HepG2 (cell line): ENCODE measurements around the gene PDIA5. TPM values are rescaled to one million over a fixed set of nuclear protein-coding genes. Genes with fewer than 3 reads are reported as not detected.

Experiments
- ATAC-seq: fragments of 200-7000 bp; cut with Tn5 transposase; 3 replicates; pipeline ENCODE4 v1.9.1; 2020; ENCODE audit warnings: mild to moderate bottlenecking, moderate library complexity
- BruUV-seq: library from RNA; stranded (reverse); fragments of 400-500 nt; replicated peaks from 2 replicates; lab custom pipeline; 2021; lab: Mats Ljungman, UMichigan
- CTCF ChIA-PET: fragments of 300-600 bp; formaldehyde crosslinking; extraction: SDS; loops from one replicate; lab custom pipeline; 2021; ENCODE audit warnings: low total read pairs, inconsistent platforms, low intra/inter-chr PET ratio; lab: Yijun Ruan, JAX
- POLR2A ChIA-PET: fragments of 350-600 bp; sonication (Branson Sonifier 250); formaldehyde crosslinking; loops from one replicate; lab custom pipeline; 2020; ENCODE audit warnings: antibody characterized with exemption, inconsistent platforms; lab: Yijun Ruan, JAX
- DNase-seq: peaks from one replicate; pipeline ENCODE4 v3.0.0-alpha.2; 2015; ENCODE audit warnings: low spot score
- FAIRE-seq: peaks from 3 replicates; lab custom pipeline; 2011; peaks lifted over from hg19 to GRCh38; lab: Jason Lieb, UNC
- H2AFZ ChIP-seq: one replicate; pipeline ENCODE4 v1.6.1; 2011; ENCODE audit warnings: low read length, inconsistent platforms
- H3K27ac ChIP-seq: fragments of 300-600 bp; 3 replicates; pipeline ENCODE4 v1.8.0; 2011; ENCODE audit warnings: mixed run types, mild to moderate bottlenecking, mixed read lengths, low read length, inconsistent platforms; ENCODE audit not compliant: insufficient read depth; ENCODE audit errors: extremely low read length
- H3K27me3 ChIP-seq, 2 experiments: fragments of 200-600 bp in 1 of 2; 2 replicates in 1 of 2; 3 replicates in 1 of 2; pipeline versions ENCODE4 v1.6.0 to v1.8.0; 2011; ENCODE audit warnings: low read length in 2 of 2, mild to moderate bottlenecking in 2 of 2, moderate library complexity in 2 of 2, inconsistent platforms in 1 of 2; ENCODE audit not compliant: insufficient read depth in 2 of 2, control insufficient read depth in 1 of 2
- H3K36me3 ChIP-seq, 2 experiments: fragments of 200-600 bp in 1 of 2; replicated peaks in 1 of 2; 2 replicates in 1 of 2; 3 replicates in 1 of 2; pipeline versions ENCODE4 v1.5.1 to v1.8.0; 2011; ENCODE audit warnings: low read length in 2 of 2, inconsistent platforms in 1 of 2; ENCODE audit not compliant: insufficient read depth in 2 of 2, control insufficient read depth in 1 of 2
- H3K4me1 ChIP-seq: 2 replicates; pipeline ENCODE4 v1.5.1; 2012; ENCODE audit warnings: low read length, inconsistent platforms; ENCODE audit not compliant: insufficient read depth
- H3K4me2 ChIP-seq: 2 replicates; pipeline ENCODE4 v1.6.0; 2011; ENCODE audit warnings: low read depth, low read length, inconsistent platforms
- H3K4me3 ChIP-seq, 3 experiments: fragments of 200-600 bp in 1 of 3; sonication (generic), shearing (Covaris generic) in 1 of 3; replicated peaks in 1 of 3; 2 replicates each; pipeline ENCODE4 v1.5.1; 2011 to 2016; ENCODE audit warnings: low read length in 3 of 3, inconsistent platforms in 2 of 3, low read depth in 2 of 3, mild to moderate bottlenecking in 2 of 3, control low read depth in 1 of 3, mixed read lengths in 1 of 3; ENCODE audit not compliant: insufficient read depth in 1 of 3
- H3K79me2 ChIP-seq: one replicate; pipeline ENCODE4 v1.6.1; 2011; ENCODE audit warnings: low read length, inconsistent platforms; ENCODE audit not compliant: insufficient read depth
- H3K9ac ChIP-seq: 2 replicates; pipeline ENCODE4 v1.6.0; 2011; ENCODE audit warnings: mild to moderate bottlenecking, low read depth, low read length, inconsistent platforms; ENCODE audit not compliant: insufficient read depth
- H3K9me3 ChIP-seq: 2 replicates; pipeline ENCODE4 v1.5.1; 2012; ENCODE audit warnings: mild to moderate bottlenecking, low read length
- H4K20me1 ChIP-seq: 2 replicates; pipeline ENCODE4 v1.6.0; 2011; ENCODE audit warnings: inconsistent platforms, mild to moderate bottlenecking, low read length, moderate library complexity; ENCODE audit not compliant: insufficient read depth
- ARHGAP35 ChIP-seq: sonication (generic); formaldehyde crosslinking; IDR thresholded peaks from 2 replicates; pipeline ENCODE4 v1.9.0; 2022; ENCODE audit warnings: mild to moderate bottlenecking, inconsistent platforms, moderate library complexity, missing genetic modification reagents, borderline replicate concordance
- FOXK2 ChIP-seq: fragments of 450-650 bp; IDR thresholded peaks from 2 replicates; pipeline ENCODE4 v1.6.1; 2016
- RAD21 ChIP-seq: fragments of 450-650 bp; formaldehyde crosslinking; IDR thresholded peaks from 2 replicates; pipeline ENCODE4 v1.5.0; 2020; ENCODE audit warnings: mild to moderate bottlenecking
- RFXANK ChIP-seq: IDR thresholded peaks from 2 replicates; pipeline ENCODE4 v1.6.1; 2016
- RNF2 ChIP-seq: fragments of 450-650 bp; conservative IDR thresholded peaks from 2 replicates; pipeline ENCODE4 v1.6.1; 2016; ENCODE audit warnings: low read depth
- SOX6 ChIP-seq, 2 experiments: fragments of 450-650 bp in 1 of 2; sonication (generic) in 1 of 2; formaldehyde crosslinking in 1 of 2; IDR thresholded peaks; 2 replicates each; pipeline versions ENCODE4 v1.4.0 to v1.6.1; 2017 to 2020; ENCODE audit warnings: antibody characterized with exemption in 1 of 2, mild to moderate bottlenecking in 1 of 2, missing genetic modification reagents in 1 of 2
- TAF1 ChIP-seq: sonication (generic); formaldehyde crosslinking; IDR thresholded peaks from 2 replicates; pipeline ENCODE4 v1.4.0; 2020; ENCODE audit warnings: missing genetic modification reagents
- ZFP82 ChIP-seq: sonication (generic); formaldehyde crosslinking; IDR thresholded peaks from 2 replicates; pipeline ENCODE4 v1.5.1; 2020; ENCODE audit warnings: mild to moderate bottlenecking, missing genetic modification reagents, borderline replicate concordance
- ZNF17 ChIP-seq: sonication (generic); formaldehyde crosslinking; IDR thresholded peaks from 2 replicates; pipeline ENCODE4 v1.5.0; 2020; ENCODE audit warnings: mild to moderate bottlenecking, missing genetic modification reagents
- ZNF430 ChIP-seq: sonication (generic); formaldehyde crosslinking; IDR thresholded peaks from 2 replicates; pipeline ENCODE4 v1.9.0; 2021; ENCODE audit warnings: mild to moderate bottlenecking, missing genetic modification reagents
- ZNF501 ChIP-seq: sonication (generic); formaldehyde crosslinking; IDR thresholded peaks from 2 replicates; pipeline ENCODE4 v1.5.1; 2020; ENCODE audit warnings: mild to moderate bottlenecking, moderate library complexity, missing genetic modification reagents
- ZNF567 ChIP-seq: sonication (generic); formaldehyde crosslinking; IDR thresholded peaks from 2 replicates; pipeline ENCODE4 v1.8.1; 2023; ENCODE audit warnings: mild to moderate bottlenecking, missing genetic modification reagents, borderline replicate concordance
- ZNF841 ChIP-seq: sonication (generic); formaldehyde crosslinking; IDR thresholded peaks from 2 replicates; pipeline ENCODE4 v1.8.1; 2023; ENCODE audit warnings: missing genetic modification reagents, borderline replicate concordance
- ZSCAN25 ChIP-seq: sonication (generic); formaldehyde crosslinking; IDR thresholded peaks from 2 replicates; pipeline ENCODE4 v1.8.0; 2022; ENCODE audit warnings: mild to moderate bottlenecking, missing genetic modification reagents
- ZSCAN9 ChIP-seq: IDR thresholded peaks from 2 replicates; pipeline ENCODE4 v1.6.1; 2016; ENCODE audit warnings: borderline replicate concordance
- WGBS: methylation state at CpG from one replicate; pipeline ENCODE4 v1.1.6; 2017; ENCODE audit warnings: low lambda C conversion rate; 5-methylcytosine and 5-hydroxymethylcytosine counted together
- in situ Hi-C: cut with HindIII; loops from 2 replicates; pipeline ENCODE4 v1.10.0; 2017; ENCODE audit warnings: low pct_unique_long_range_greater_than_20kb; ENCODE audit not compliant: extremely low pct_ligation_motif_present
- intact Hi-C: fragments of 100-400 bp; cut with micrococcal nuclease; formaldehyde crosslinking; loops from one replicate; pipeline ENCODE4 v1.10.0; 2022; ENCODE audit not compliant: unreplicated experiment
- polyA plus RNA-seq, 8 experiments: library from polyadenylated mRNA; depleted of rRNA in 3 of 8; stranded (reverse) in 7 of 8; unstranded in 1 of 8; fragments of >200 nt; fragmentation: Illumina TruSeq in 4 of 8; extraction: Trizol in 4 of 8; gene quantifications; 2 replicates each; pipeline versions ENCODE4 v1.2.1 to v1.2.3, GENCODE V29; 2011 to 2016; ENCODE audit warnings: low read depth in 4 of 8, missing spikeins in 1 of 8, mixed read lengths in 1 of 8; ENCODE audit not compliant: insufficient read depth in 1 of 8
- total RNA-seq, 5 experiments: library from RNA; depleted of rRNA; stranded (reverse); fragments of >200 nt; fragmentation: Illumina TruSeq; extraction: Trizol; gene quantifications; 2 replicates each; pipeline ENCODE4 v1.2.3, GENCODE V29; 2016; ENCODE audit warnings: low read depth in 1 of 5
- TF ChIP-seq, protein P1 (sequence below): sonication (generic); formaldehyde crosslinking; IDR thresholded peaks from 2 replicates; pipeline ENCODE4 v1.5.1; 2020; ENCODE audit warnings: mild to moderate bottlenecking, moderate library complexity, missing genetic modification reagents
- TF ChIP-seq, protein P2 (sequence below): IDR thresholded peaks from 2 replicates; pipeline ENCODE4 v1.6.1; 2012; ENCODE audit warnings: low read length, improper control_type of control experiment
- TF ChIP-seq, protein P3 (sequence below): IDR thresholded peaks from 2 replicates; pipeline ENCODE4 v1.6.1; 2012; ENCODE audit warnings: inconsistent platforms
- TF ChIP-seq, protein P4 (sequence below): sonication (generic); formaldehyde crosslinking; IDR thresholded peaks from 2 replicates; pipeline ENCODE4 v1.8.0; 2022; ENCODE audit warnings: missing genetic modification reagents, low read depth, mild to moderate bottlenecking, borderline replicate concordance

The PDIA5 gene
- total and polyA plus RNA-seq, 2 of the 13 experiments (the other 11 are each of a cell fraction or from before 2014, with no cell fraction given), result 51.3 to 74.3 TPM

DNA sequence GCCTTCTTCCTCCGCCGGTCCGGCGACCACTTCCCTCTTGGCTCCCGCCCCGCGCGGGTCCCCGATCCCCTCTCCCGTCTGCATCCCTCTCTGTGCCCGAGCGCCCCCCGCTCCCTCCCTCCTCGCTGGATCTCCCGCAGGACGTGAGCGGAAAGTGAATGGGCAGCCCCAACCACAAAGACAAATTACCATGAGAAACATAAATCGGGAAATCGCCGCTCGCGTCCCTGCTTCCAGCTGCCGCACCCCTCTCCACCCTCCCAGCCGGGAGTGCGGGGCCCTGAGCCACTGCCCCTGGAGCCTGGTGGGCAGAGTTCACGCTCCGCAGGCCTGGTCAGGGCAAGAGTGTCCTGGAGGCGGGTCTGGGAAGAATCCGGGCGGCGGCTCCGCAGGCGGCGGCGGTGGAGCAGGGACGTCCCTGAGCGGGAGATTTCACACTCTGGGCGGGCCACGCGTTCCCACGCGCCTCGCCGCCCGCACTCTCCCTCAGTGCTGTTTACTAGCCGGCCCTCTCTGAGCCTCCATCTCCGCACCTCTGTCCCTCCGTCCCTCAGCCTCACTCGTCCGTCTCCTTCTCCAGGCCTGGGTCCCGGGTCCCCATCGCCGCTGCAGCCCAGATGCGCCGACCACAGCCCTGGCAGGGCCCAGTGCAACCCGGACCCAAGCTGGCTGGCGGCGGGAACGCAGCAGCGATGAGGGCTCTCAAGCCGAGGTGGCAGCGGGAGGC, 40.1 kb upstream of the PDIA5 start:
- no peaks in the 10 kb centered on the region for H4K20me1 ChIP-seq
- H2AFZ ChIP-seq, result no peak overlapping the region
- POLR2A ChIA-PET, result interaction anchor here (0.6 kb wide), 1 partner anchor 58 kb away, joined by 3 read pairs; no protein-coding TSS in a partner anchor
- CTCF ChIA-PET, result interaction anchor here (1.7 kb wide), 1 partner anchor 272 kb away, joined by 4 read pairs; no protein-coding TSS in a partner anchor
- in situ Hi-C loops (loop anchor here (5.0 to 25.0 kb wide), 2 partner anchors 79 to 264 kb away; no protein-coding TSS in a partner anchor), intact Hi-C loops (loop anchor here (1.0 kb wide), 1 partner anchor 272 kb away; no protein-coding TSS in a partner anchor)
- H3K79me2 ChIP-seq, result no peaks in the 10 kb centered on the region
- no peak for DNase-seq
- H3K9ac ChIP-seq, result no peak overlapping the region
- no peak overlapping the region for H3K27ac ChIP-seq
- no peaks in the 10 kb centered on the region for H3K36me3 ChIP-seq
- H3K4me3 ChIP-seq, result peak overlapping the region; percentile 54 to 69 (median 57)
- no TSS peak for BruUV-seq
- H3K9me3 ChIP-seq, result no peaks in the 10 kb centered on the region
- peaks cover 25% of the 10 kb centered on the region for H3K4me1 ChIP-seq
- peak; percentile 75 for ATAC-seq
- H3K27me3 ChIP-seq, result peaks cover 13 to 76% of the 10 kb centered on the region in 2 experiments
- WGBS, result 7% methylated on average over 46 of the region's 62 CpGs
- no peak for FAIRE-seq
- peak overlapping the region; percentile 93 for H3K4me2 ChIP-seq
- no peak for TF ChIP-seq FOXK2
- TF ChIP-seq TAF1 (CRISPR knock-in tag), result no peak
- no peak for TF ChIP-seq ZFP82 (CRISPR knock-in tag)
- TF ChIP-seq, protein P1, sequence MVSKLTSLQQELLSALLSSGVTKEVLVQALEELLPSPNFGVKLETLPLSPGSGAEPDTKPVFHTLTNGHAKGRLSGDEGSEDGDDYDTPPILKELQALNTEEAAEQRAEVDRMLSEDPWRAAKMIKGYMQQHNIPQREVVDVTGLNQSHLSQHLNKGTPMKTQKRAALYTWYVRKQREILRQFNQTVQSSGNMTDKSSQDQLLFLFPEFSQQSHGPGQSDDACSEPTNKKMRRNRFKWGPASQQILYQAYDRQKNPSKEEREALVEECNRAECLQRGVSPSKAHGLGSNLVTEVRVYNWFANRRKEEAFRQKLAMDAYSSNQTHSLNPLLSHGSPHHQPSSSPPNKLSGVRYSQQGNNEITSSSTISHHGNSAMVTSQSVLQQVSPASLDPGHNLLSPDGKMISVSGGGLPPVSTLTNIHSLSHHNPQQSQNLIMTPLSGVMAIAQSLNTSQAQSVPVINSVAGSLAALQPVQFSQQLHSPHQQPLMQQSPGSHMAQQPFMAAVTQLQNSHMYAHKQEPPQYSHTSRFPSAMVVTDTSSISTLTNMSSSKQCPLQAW (CRISPR knock-in tag), result 0 out of 2 replicates have a peak, but pooled peaks have one; percentile 34
- TF ChIP-seq, protein P2, sequence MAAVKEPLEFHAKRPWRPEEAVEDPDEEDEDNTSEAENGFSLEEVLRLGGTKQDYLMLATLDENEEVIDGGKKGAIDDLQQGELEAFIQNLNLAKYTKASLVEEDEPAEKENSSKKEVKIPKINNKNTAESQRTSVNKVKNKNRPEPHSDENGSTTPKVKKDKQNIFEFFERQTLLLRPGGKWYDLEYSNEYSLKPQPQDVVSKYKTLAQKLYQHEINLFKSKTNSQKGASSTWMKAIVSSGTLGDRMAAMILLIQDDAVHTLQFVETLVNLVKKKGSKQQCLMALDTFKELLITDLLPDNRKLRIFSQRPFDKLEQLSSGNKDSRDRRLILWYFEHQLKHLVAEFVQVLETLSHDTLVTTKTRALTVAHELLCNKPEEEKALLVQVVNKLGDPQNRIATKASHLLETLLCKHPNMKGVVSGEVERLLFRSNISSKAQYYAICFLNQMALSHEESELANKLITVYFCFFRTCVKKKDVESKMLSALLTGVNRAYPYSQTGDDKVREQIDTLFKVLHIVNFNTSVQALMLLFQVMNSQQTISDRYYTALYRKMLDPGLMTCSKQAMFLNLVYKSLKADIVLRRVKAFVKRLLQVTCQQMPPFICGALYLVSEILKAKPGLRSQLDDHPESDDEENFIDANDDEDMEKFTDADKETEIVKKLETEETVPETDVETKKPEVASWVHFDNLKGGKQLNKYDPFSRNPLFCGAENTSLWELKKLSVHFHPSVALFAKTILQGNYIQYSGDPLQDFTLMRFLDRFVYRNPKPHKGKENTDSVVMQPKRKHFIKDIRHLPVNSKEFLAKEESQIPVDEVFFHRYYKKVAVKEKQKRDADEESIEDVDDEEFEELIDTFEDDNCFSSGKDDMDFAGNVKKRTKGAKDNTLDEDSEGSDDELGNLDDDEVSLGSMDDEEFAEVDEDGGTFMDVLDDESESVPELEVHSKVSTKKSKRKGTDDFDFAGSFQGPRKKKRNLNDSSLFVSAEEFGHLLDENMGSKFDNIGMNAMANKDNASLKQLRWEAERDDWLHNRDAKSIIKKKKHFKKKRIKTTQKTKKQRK, result no peak
- TF ChIP-seq ZNF841 (CRISPR knock-in tag), result no peak
- TF ChIP-seq ZNF501 (CRISPR knock-in tag), result 0 out of 2 replicates have a peak, but pooled peaks have one; percentile 29
- TF ChIP-seq ZNF430 (CRISPR knock-in tag), result 0 out of 2 replicates have a peak, but pooled peaks have one; percentile 41
- TF ChIP-seq, protein P3, sequence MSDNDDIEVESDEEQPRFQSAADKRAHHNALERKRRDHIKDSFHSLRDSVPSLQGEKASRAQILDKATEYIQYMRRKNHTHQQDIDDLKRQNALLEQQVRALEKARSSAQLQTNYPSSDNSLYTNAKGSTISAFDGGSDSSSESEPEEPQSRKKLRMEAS, result peak; percentile 66
- no peak for TF ChIP-seq RFXANK
- no peak for TF ChIP-seq ZSCAN9 (CRISPR knock-in tag)
- no peak for TF ChIP-seq SOX6 (IDR thresholded peaks at IDR 0.05)
- peak; percentile 17; the same call in 1 of the 2 replicates for TF ChIP-seq SOX6 (CRISPR knock-in tag; IDR thresholded peaks at IDR 0.05)
- 0 out of 2 replicates have a peak, but pooled peaks have one; percentile 25 for TF ChIP-seq RNF2
- TF ChIP-seq ZNF17 (CRISPR knock-in tag), result no peak
- TF ChIP-seq, protein P4, sequence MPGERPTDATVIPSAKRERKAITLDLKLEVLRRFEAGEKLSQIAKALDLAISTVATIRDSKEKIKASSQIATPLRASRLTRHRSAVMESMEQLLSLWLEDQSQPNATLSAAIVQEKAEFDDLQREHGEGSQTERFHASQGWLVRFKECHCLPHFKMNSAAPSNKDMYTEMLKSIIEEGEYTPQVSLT (CRISPR knock-in tag), result no peak
- no peak for TF ChIP-seq ZSCAN25 (CRISPR knock-in tag)
- TF ChIP-seq ZNF567, result no peak
- no peak for TF ChIP-seq RAD21
- TF ChIP-seq ARHGAP35 (CRISPR knock-in tag), result no peak
